ENCODE results near the gene ABHD13.

ABHD13 gene

DNA sequence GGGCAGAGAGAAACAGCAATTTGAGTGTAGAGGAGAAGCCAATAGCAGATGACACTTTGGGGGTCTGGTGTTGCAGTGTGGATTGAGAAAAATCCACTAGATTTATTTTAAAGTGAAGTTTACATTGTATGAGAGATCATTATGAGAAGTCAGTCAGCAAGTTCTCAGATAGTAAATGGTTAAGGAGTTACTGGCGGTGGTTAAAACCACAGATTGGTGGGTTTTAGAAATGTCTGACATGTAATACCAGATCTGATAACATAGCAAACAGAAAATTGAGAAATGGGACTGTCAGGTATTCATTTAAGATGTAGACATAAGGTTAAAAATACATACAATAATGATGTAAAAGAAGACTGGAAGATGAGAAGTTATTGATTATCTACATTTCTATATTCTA is 7.2 kb downstream of the ABHD13 start:
- peaks cover 9% of the 10 kb centered on the region for H3K79me1 ChIP-seq (ENCODE audit: low read length)
- no peak overlapping the region for H2AK5ac ChIP-seq (ENCODE audit: low read length)
- H3K9ac ChIP-seq (ENCODE audit: low read length) = no peak overlapping the region
- no peak overlapping the region for H3K56ac ChIP-seq (ENCODE audit: low read length)
- no peak overlapping the region for H3K4ac ChIP-seq (ENCODE audit: low read depth, low read length)
- no peak overlapping the region for H3K27ac ChIP-seq (ENCODE audit: low read depth, low read length)
- no peaks in the 10 kb centered on the region for H3K36me3 ChIP-seq (ENCODE audit: control insufficient read depth, insufficient read depth, low read length)
- H3K4me2 ChIP-seq (ENCODE audit: low read length) = no peak overlapping the region
- no peak for DNase-seq
- WGBS (ENCODE audit: extremely low coverage, insufficient coverage, low lambda C conversion rate) = no CpG with 5 or more reads among the region's 1 CpG
- peaks cover 13% of the 10 kb centered on the region for H3K79me2 ChIP-seq (ENCODE audit: control insufficient read depth, insufficient read depth, low read length)
- H2BK120ac ChIP-seq (ENCODE audit: low read depth, low read length) = no peak overlapping the region
- H2BK5ac ChIP-seq (ENCODE audit: low read length) = no peak overlapping the region
- no peaks in the 10 kb centered on the region for H3K27me3 ChIP-seq (ENCODE audit: insufficient read depth, low read length, poor library complexity)
- no peaks in the 10 kb centered on the region for H3K4me1 ChIP-seq (ENCODE audit: control insufficient read depth, low read depth, low read length)
- no peak overlapping the region for H3K18ac ChIP-seq (ENCODE audit: low read length)
- H4K5ac ChIP-seq (ENCODE audit: low read length) = no peak overlapping the region
- no peak overlapping the region for H3K4me3 ChIP-seq (ENCODE audit: low read length)
- H2BK15ac ChIP-seq (replicated peaks; ENCODE audit: low read depth) = no peak overlapping the region
- H4K8ac ChIP-seq (ENCODE audit: low read depth, low read length) = no peak overlapping the region
- no peak overlapping the region for H3K23ac ChIP-seq (ENCODE audit: low read length)

DNA sequence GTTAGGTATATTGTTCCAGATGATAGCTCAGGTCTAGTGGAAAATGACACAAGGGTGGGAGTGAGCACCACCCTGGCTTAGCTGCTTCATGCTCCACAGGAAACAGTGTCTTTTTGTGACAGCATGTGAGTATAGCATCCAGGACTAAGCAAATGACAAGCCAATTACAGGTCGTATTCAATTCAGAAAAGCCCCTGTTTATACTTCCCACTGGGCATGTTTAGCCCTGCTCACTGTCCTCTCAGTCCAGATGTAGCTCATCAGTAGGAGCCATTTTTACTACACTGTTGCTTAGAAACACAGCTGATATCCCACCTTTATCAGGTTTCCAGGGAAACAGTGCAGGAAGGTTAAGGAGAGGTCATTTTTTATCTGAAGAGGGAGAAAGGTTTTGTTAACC is 8.0 kb downstream of the ABHD13 start:
- Histone ChIP-seq H3K27me3 (ENCODE audit: insufficient read depth, low read length, poor library complexity) (no peaks in the 10 kb centered on the region), H3K23ac (ENCODE audit: low read length) (no peak overlapping the region), H2BK120ac (ENCODE audit: low read depth, low read length) (no peak overlapping the region), H4K8ac (ENCODE audit: low read depth, low read length) (no peak overlapping the region), H3K18ac (ENCODE audit: low read length) (no peak overlapping the region), H3K79me1 (ENCODE audit: low read length) (peaks cover 8% of the 10 kb centered on the region), H2AK5ac (ENCODE audit: low read length) (no peak overlapping the region), H3K36me3 (ENCODE audit: control insufficient read depth, insufficient read depth, low read length) (no peaks in the 10 kb centered on the region), H3K27ac (ENCODE audit: low read depth, low read length) (no peak overlapping the region), H3K4me3 (ENCODE audit: low read length) (no peak overlapping the region), H4K5ac (ENCODE audit: low read length) (no peak overlapping the region), H3K9ac (ENCODE audit: low read length) (no peak overlapping the region), H3K4me1 (ENCODE audit: control insufficient read depth, low read depth, low read length) (no peaks in the 10 kb centered on the region), H2BK5ac (ENCODE audit: low read length) (no peak overlapping the region), H3K4me2 (ENCODE audit: low read length) (no peak overlapping the region), H3K56ac (ENCODE audit: low read length) (no peak overlapping the region), H3K4ac (ENCODE audit: low read depth, low read length) (no peak overlapping the region), H2BK15ac (replicated peaks; ENCODE audit: low read depth) (no peak overlapping the region), H3K79me2 (ENCODE audit: control insufficient read depth, insufficient read depth, low read length) (peaks cover 10% of the 10 kb centered on the region)
- WGBS (ENCODE audit: extremely low coverage, insufficient coverage, low lambda C conversion rate) = no CpG with 5 or more reads among the region's 1 CpG
- peak; percentile 18 for DNase-seq

DNA sequence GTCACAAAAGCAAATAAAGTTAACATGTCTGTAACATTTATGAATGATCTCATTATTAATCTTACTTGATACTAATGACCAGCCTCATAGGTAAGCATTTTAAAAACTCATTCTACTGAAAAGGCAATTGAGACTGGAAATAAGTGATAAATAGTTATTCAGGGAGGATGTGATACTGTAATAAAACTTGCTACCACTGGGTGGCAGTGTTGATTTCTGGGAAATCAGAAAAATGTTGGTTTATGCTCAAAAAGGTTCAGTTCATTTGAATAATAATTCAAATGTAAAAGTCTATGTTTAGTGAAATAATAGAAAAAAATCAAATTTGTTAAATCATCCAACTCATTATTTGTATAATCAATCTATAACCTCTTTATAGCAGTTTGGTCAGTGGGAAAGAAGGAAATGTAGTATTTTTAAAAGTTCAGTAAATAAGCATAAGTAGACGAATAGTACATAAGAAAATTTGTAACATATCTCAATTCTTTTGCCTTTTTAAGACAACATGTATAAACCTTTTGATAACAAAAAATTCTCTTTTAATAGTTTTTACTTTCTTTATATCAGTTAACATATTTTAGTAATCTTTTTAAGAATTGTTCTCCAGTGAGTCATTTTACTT is 9.6 kb downstream of the ABHD13 start:
- H3K4me2 ChIP-seq (ENCODE audit: low read length) = no peak overlapping the region
- no peak overlapping the region for H3K9ac ChIP-seq (ENCODE audit: low read length)
- H3K27me3 ChIP-seq (ENCODE audit: insufficient read depth, low read length, poor library complexity) = no peaks in the 10 kb centered on the region
- no peak overlapping the region for H3K18ac ChIP-seq (ENCODE audit: low read length)
- H2BK120ac ChIP-seq (ENCODE audit: low read depth, low read length) = no peak overlapping the region
- H4K5ac ChIP-seq (ENCODE audit: low read length) = no peak overlapping the region
- H3K79me1 ChIP-seq (ENCODE audit: low read length) = peaks cover 7% of the 10 kb centered on the region
- no peaks in the 10 kb centered on the region for H3K36me3 ChIP-seq (ENCODE audit: control insufficient read depth, insufficient read depth, low read length)
- WGBS (ENCODE audit: extremely low coverage, insufficient coverage, low lambda C conversion rate) = no CpG with 5 or more reads among the region's 1 CpG
- H2AK5ac ChIP-seq (ENCODE audit: low read length) = no peak overlapping the region
- H3K23ac ChIP-seq (ENCODE audit: low read length) = no peak overlapping the region
- no peak for DNase-seq
- H3K4me1 ChIP-seq (ENCODE audit: control insufficient read depth, low read depth, low read length) = no peaks in the 10 kb centered on the region
- H3K56ac ChIP-seq (ENCODE audit: low read length) = no peak overlapping the region
- H2BK5ac ChIP-seq (ENCODE audit: low read length) = no peak overlapping the region
- H4K8ac ChIP-seq (ENCODE audit: low read depth, low read length) = no peak overlapping the region
- peaks cover 6% of the 10 kb centered on the region for H3K79me2 ChIP-seq (ENCODE audit: control insufficient read depth, insufficient read depth, low read length)
- no peak overlapping the region for H2BK15ac ChIP-seq (replicated peaks; ENCODE audit: low read depth)
- H3K4me3 ChIP-seq (ENCODE audit: low read length) = no peak overlapping the region
- H3K4ac ChIP-seq (ENCODE audit: low read depth, low read length) = no peak overlapping the region
- no peak overlapping the region for H3K27ac ChIP-seq (ENCODE audit: low read depth, low read length)

DNA sequence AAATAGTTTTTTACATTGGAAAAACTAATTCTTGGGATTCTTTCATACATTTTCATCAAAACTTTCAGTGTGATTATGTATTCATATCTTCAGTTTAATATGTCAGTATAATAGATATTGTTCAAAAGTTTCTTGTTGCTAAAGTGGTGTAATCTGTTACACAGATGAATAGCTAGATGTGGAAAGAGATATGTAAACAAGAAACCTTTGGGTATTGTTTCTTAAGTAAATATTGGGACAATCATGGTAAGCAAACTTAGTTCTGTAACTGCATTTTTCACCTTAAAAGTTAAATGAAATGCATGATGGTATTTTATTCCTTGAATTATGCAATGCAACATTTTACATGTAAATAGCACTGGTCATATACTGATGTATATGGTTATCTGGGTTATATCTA is 12.2 kb downstream of the ABHD13 start:
- Histone ChIP-seq H2BK5ac (ENCODE audit: low read length) (no peak overlapping the region), H4K5ac (ENCODE audit: low read length) (no peak overlapping the region), H3K27me3 (ENCODE audit: insufficient read depth, low read length, poor library complexity) (no peaks in the 10 kb centered on the region), H3K79me2 (ENCODE audit: control insufficient read depth, insufficient read depth, low read length) (peaks cover 4% of the 10 kb centered on the region), H3K36me3 (ENCODE audit: control insufficient read depth, insufficient read depth, low read length) (no peaks in the 10 kb centered on the region), H3K9ac (ENCODE audit: low read length) (no peak overlapping the region), H4K8ac (ENCODE audit: low read depth, low read length) (no peak overlapping the region), H3K4ac (ENCODE audit: low read depth, low read length) (no peak overlapping the region), H2BK120ac (ENCODE audit: low read depth, low read length) (no peak overlapping the region), H3K4me1 (ENCODE audit: control insufficient read depth, low read depth, low read length) (no peaks in the 10 kb centered on the region), H2AK5ac (ENCODE audit: low read length) (no peak overlapping the region), H3K79me1 (ENCODE audit: low read length) (peaks cover 5% of the 10 kb centered on the region), H3K18ac (ENCODE audit: low read length) (no peak overlapping the region), H3K27ac (ENCODE audit: low read depth, low read length) (no peak overlapping the region), H3K4me3 (ENCODE audit: low read length) (no peak overlapping the region), H3K56ac (ENCODE audit: low read length) (no peak overlapping the region), H3K4me2 (ENCODE audit: low read length) (no peak overlapping the region), H2BK15ac (replicated peaks; ENCODE audit: low read depth) (no peak overlapping the region), H3K23ac (ENCODE audit: low read length) (no peak overlapping the region)
- DNase-seq = no peak

DNA sequence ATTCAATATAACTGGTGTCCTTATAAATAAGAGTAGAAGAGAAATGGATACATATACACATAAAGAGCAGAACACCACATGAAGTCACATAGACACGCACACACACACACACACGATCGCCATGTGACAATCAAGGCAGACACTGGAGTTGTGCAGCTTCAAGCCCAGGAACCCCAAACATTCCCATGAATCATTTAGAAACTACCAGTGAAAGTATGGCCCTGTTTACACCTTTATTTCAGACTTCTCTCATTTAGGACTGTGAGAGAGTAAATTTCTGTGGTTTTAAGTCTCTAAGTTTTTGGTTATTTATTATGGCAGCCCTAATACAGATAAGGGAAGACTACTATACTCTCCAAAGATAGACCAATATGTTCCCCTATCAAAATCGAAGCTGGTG is 31.0 kb downstream of the ABHD13 start:
- no peak overlapping the region for H2BK5ac ChIP-seq (ENCODE audit: low read length)
- WGBS (ENCODE audit: extremely low coverage, insufficient coverage, low lambda C conversion rate) = no CpG with 5 or more reads among the region's 4 CpGs
- no peak overlapping the region for H2BK15ac ChIP-seq (replicated peaks; ENCODE audit: low read depth)
- no peaks in the 10 kb centered on the region for H3K27me3 ChIP-seq (ENCODE audit: insufficient read depth, low read length, poor library complexity)
- no peaks in the 10 kb centered on the region for H3K79me2 ChIP-seq (ENCODE audit: control insufficient read depth, insufficient read depth, low read length)
- no peak overlapping the region for H3K56ac ChIP-seq (ENCODE audit: low read length)
- no peak overlapping the region for H4K8ac ChIP-seq (ENCODE audit: low read depth, low read length)
- H3K79me1 ChIP-seq (ENCODE audit: low read length) = no peaks in the 10 kb centered on the region
- no peak overlapping the region for H3K4me2 ChIP-seq (ENCODE audit: low read length)
- H3K4me1 ChIP-seq (ENCODE audit: control insufficient read depth, low read depth, low read length) = no peaks in the 10 kb centered on the region
- H3K9ac ChIP-seq (ENCODE audit: low read length) = no peak overlapping the region
- H3K18ac ChIP-seq (ENCODE audit: low read length) = no peak overlapping the region
- no peak overlapping the region for H3K4me3 ChIP-seq (ENCODE audit: low read length)
- no peak overlapping the region for H3K4ac ChIP-seq (ENCODE audit: low read depth, low read length)
- H3K36me3 ChIP-seq (ENCODE audit: control insufficient read depth, insufficient read depth, low read length) = no peaks in the 10 kb centered on the region
- no peak overlapping the region for H3K27ac ChIP-seq (ENCODE audit: low read depth, low read length)
- DNase-seq = no peak
- H2AK5ac ChIP-seq (ENCODE audit: low read length) = no peak overlapping the region
- H4K5ac ChIP-seq (ENCODE audit: low read length) = no peak overlapping the region
- H3K23ac ChIP-seq (ENCODE audit: low read length) = no peak overlapping the region
- H2BK120ac ChIP-seq (ENCODE audit: low read depth, low read length) = no peak overlapping the region

DNA sequence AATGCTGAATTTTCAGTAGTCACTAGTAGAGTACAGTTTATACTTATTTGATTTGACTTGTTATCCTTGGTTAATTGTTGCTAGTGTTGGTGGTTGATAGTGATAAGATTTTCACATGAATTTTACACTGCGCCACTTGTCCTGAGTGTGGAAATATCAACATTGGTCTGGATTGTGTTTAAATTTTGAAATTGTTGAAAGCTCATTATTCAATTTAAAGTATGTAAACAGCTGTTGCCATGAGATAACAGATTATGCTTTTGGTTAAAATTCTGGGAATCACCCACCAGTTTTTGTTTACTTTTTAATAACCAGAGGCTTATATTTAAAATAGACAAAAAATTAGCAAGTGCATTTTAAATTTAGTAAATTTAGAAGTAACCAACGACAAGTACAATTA is 39.1 kb downstream of the ABHD13 start:
- Histone ChIP-seq H3K36me3 (ENCODE audit: control insufficient read depth, insufficient read depth, low read length) (no peaks in the 10 kb centered on the region), H3K27me3 (ENCODE audit: insufficient read depth, low read length, poor library complexity) (no peaks in the 10 kb centered on the region), H2BK5ac (ENCODE audit: low read length) (no peak overlapping the region), H3K9ac (ENCODE audit: low read length) (no peak overlapping the region), H3K56ac (ENCODE audit: low read length) (no peak overlapping the region), H2BK15ac (replicated peaks; ENCODE audit: low read depth) (no peak overlapping the region), H3K18ac (ENCODE audit: low read length) (no peak overlapping the region), H3K79me2 (ENCODE audit: control insufficient read depth, insufficient read depth, low read length) (no peaks in the 10 kb centered on the region), H2AK5ac (ENCODE audit: low read length) (no peak overlapping the region), H3K4me1 (ENCODE audit: control insufficient read depth, low read depth, low read length) (no peaks in the 10 kb centered on the region), H4K5ac (ENCODE audit: low read length) (no peak overlapping the region), H3K23ac (ENCODE audit: low read length) (no peak overlapping the region), H3K27ac (ENCODE audit: low read depth, low read length) (no peak overlapping the region), H4K8ac (ENCODE audit: low read depth, low read length) (no peak overlapping the region), H3K4me2 (ENCODE audit: low read length) (no peak overlapping the region), H3K79me1 (ENCODE audit: low read length) (no peaks in the 10 kb centered on the region), H3K4ac (ENCODE audit: low read depth, low read length) (no peak overlapping the region), H2BK120ac (ENCODE audit: low read depth, low read length) (no peak overlapping the region), H3K4me3 (ENCODE audit: low read length) (no peak overlapping the region)
- WGBS (ENCODE audit: extremely low coverage, insufficient coverage, low lambda C conversion rate) = no CpG with 5 or more reads among the region's 2 CpGs
- no peak for DNase-seq

Measured in mesendoderm (in vitro differentiated cells).